BLaER1 (cell line): ENCODE results near the gene IQGAP1.
A peak's percentile ranks its signal among the peaks of the same experiment; 100 is the strongest.

Experiments used
- H3K27ac ChIP-seq: shearing (Covaris generic); formaldehyde crosslinking; 2 replicates; pipeline ENCODE4 v1.8.1; 2022
- H3K27me3 ChIP-seq: shearing (Covaris generic); formaldehyde crosslinking; 2 replicates; pipeline ENCODE4 v1.8.1; 2022
- H3K36me3 ChIP-seq: shearing (Covaris generic); formaldehyde crosslinking; 2 replicates; pipeline ENCODE4 v1.8.1; 2022
- H3K4me1 ChIP-seq: shearing (Covaris generic); formaldehyde crosslinking; 2 replicates; pipeline ENCODE4 v1.8.1; 2022
- H3K4me2 ChIP-seq: shearing (Covaris generic); formaldehyde crosslinking; 2 replicates; pipeline ENCODE4 v1.8.1; 2022
- H3K4me3 ChIP-seq: shearing (Covaris generic); formaldehyde crosslinking; 2 replicates; pipeline ENCODE4 v1.8.1; 2022
- H3K9ac ChIP-seq: shearing (Covaris generic); formaldehyde crosslinking; 2 replicates; pipeline ENCODE4 v1.8.1; 2022
- H3K9me3 ChIP-seq: shearing (Covaris generic); formaldehyde crosslinking; 2 replicates; pipeline ENCODE4 v1.8.1; 2022
- H4K20me1 ChIP-seq: shearing (Covaris generic); formaldehyde crosslinking; 2 replicates; pipeline ENCODE4 v1.8.1; 2022
- Cebpa-rat ChIP-seq: shearing (Covaris generic); IDR thresholded peaks from 2 replicates; pipeline ENCODE4 v1.8.1; 2022

IQGAP1 gene

GRCh38 chr15:90418627-90419026, 30.6 kb downstream of the IQGAP1 start:
- no peak overlapping the region for H3K4me2 ChIP-seq
- peaks cover 31% of the 10 kb centered on the region for H3K4me1 ChIP-seq

DNA sequence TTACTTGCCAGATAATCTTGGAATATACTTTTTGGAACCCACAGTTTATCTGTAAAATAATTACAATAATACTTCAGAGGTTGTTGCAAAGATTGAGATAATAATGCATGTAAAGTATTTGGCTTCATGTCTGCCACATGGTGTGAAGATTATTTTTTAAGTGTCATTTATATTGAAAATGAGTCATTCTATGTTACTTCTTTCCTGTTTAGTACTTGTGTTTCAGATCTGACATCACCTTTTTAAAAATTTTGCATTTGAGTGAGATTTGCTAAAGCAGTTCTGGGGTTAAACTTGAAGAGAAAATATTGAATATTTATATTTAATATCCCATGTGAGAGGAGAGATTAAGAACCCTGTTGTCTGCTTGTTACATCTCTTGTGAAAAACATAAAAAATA, 31.2 kb downstream of the IQGAP1 start:
- no peak for TF ChIP-seq Cebpa-rat
- Histone ChIP-seq H3K4me2 (no peak overlapping the region), H3K27me3 (no peaks in the 10 kb centered on the region), H3K36me3 (peaks cover 18% of the 10 kb centered on the region), H3K27ac (no peak overlapping the region), H3K4me3 (no peak overlapping the region), H3K4me1 (peaks cover 31% of the 10 kb centered on the region), H4K20me1 (peaks cover 68% of the 10 kb centered on the region), H3K9me3 (peaks cover 21% of the 10 kb centered on the region), H3K9ac (no peak overlapping the region)

More at GRCh38 chr15:90418627-90419026, 30.6 kb downstream of the IQGAP1 start:
- no peak for TF ChIP-seq Cebpa-rat
- Histone ChIP-seq H3K27me3 (no peaks in the 10 kb centered on the region), H3K9me3 (peaks cover 21% of the 10 kb centered on the region), H3K36me3 (peaks cover 18% of the 10 kb centered on the region), H3K4me3 (no peak overlapping the region), H3K9ac (no peak overlapping the region), H3K27ac (no peak overlapping the region), H4K20me1 (peaks cover 62% of the 10 kb centered on the region)

DNA sequence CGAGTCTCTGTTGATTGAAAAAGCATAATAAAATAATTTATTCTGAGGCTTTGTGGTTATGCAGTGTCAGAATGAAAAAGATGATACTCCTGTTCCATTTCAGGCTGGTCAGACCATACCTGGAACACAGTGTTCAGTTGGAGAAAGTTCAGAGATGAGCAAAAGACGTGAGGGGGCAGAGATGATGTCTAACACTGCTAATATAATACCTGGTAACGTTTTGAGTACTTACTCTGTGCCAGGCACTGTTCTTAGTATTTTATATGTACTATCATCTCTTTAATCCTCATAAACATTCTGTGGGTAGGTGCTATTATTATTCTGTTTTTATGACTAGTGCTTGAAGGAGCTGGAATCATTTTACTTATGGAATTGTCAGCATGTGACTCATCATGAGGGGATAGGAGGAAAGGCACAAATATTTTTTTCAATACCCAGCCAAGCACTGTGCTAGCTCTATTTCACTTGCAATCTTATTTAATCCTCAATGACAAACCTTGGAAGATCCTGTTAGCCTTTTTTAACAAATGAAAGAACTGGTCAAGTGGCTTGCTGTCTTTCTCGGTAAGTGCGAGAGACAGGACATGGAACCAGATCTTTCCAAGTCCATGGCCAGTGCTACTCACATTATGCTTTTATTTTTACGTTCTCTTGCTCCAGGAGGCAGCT, 31.8 kb downstream of the IQGAP1 start:
- Histone ChIP-seq H3K36me3 (peaks cover 13% of the 10 kb centered on the region), H3K9me3 (peaks cover 21% of the 10 kb centered on the region), H3K27ac (no peak overlapping the region), H3K4me2 (no peak overlapping the region), H3K9ac (no peak overlapping the region), H4K20me1 (peaks cover 68% of the 10 kb centered on the region), H3K4me3 (no peak overlapping the region), H3K27me3 (no peaks in the 10 kb centered on the region), H3K4me1 (peaks cover 29% of the 10 kb centered on the region)
- no peak for TF ChIP-seq Cebpa-rat

GRCh38 chr15:90420451-90420850, 32.4 kb downstream of the IQGAP1 start:
- H3K4me1 ChIP-seq: peaks cover 29% of the 10 kb centered on the region
- no peak for TF ChIP-seq Cebpa-rat
- no peak overlapping the region for H3K9ac ChIP-seq
- H3K4me3 ChIP-seq: no peak overlapping the region
- H4K20me1 ChIP-seq: peaks cover 74% of the 10 kb centered on the region
- no peak overlapping the region for H3K4me2 ChIP-seq
- peaks cover 12% of the 10 kb centered on the region for H3K36me3 ChIP-seq
- H3K27ac ChIP-seq: no peak overlapping the region
- no peaks in the 10 kb centered on the region for H3K27me3 ChIP-seq
- peaks cover 20% of the 10 kb centered on the region for H3K9me3 ChIP-seq

DNA sequence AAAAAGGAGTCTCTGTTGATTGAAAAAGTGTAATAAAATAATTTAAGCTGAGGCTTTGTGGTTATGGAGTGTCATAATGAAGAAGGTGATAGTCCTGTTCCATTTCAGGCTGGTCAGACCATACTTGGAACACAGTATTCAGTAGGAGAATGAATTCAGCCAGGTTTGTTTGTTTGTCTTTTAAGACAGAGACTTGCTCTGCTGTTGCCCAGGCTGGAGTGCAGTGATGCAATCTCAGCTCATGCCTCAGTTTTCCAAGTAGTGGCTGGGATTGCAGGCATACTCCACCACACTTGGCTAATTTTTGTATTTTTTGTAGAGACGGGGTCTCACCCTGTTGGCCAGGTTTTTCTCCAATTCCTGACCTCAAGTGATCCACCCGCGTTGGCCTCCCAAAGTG, 33.5 kb downstream of the IQGAP1 start:
- Histone ChIP-seq H3K27ac (no peak overlapping the region), H3K9me3 (peaks cover 10% of the 10 kb centered on the region), H4K20me1 (peaks cover 82% of the 10 kb centered on the region), H3K36me3 (peaks cover 14% of the 10 kb centered on the region), H3K4me2 (no peak overlapping the region), H3K9ac (no peak overlapping the region), H3K4me3 (no peak overlapping the region), H3K4me1 (peaks cover 29% of the 10 kb centered on the region), H3K27me3 (no peaks in the 10 kb centered on the region)
- no peak for TF ChIP-seq Cebpa-rat

DNA sequence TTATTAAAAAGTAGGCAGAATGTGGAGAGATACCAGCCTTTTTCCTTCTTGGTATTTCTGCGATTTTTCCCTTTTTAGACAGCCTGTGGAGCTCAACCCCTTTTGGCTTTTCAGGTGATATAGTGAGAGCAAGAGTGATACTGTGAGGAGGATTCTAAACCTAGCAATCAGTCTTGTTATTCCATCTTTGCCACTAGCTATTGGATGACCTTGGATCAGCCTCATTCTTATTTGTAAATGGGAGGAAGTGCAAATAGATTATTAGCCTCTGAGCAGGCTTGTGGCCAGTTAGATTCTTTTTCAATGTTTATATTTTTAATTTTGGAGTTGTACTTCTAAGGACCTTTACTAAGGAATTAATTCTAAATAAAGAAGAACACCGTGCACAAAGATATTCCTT, 34.0 kb downstream of the IQGAP1 start:
- Histone ChIP-seq H3K4me1 (peaks cover 29% of the 10 kb centered on the region), H3K4me3 (no peak overlapping the region)

GRCh38 chr15:90422936-90423335, 34.9 kb downstream of the IQGAP1 start:
- Histone ChIP-seq H3K27me3 (no peaks in the 10 kb centered on the region), H3K9ac (no peak overlapping the region), H3K27ac (no peak overlapping the region), H4K20me1 (peaks cover 86% of the 10 kb centered on the region), H3K4me2 (peak overlapping the region; percentile 37), H3K36me3 (peaks cover 25% of the 10 kb centered on the region), H3K9me3 (no peaks in the 10 kb centered on the region; the same call in 1 of the 2 replicates), H3K4me1 (peaks cover 29% of the 10 kb centered on the region), H3K4me3 (no peak overlapping the region)
- TF ChIP-seq Cebpa-rat: no peak

More for the DNA sequence above, 34.0 kb downstream of the IQGAP1 start:
- no peak overlapping the region for H3K4me2 ChIP-seq
- no peak for TF ChIP-seq Cebpa-rat
- H3K36me3 ChIP-seq: peaks cover 16% of the 10 kb centered on the region
- peaks cover 82% of the 10 kb centered on the region for H4K20me1 ChIP-seq
- H3K9me3 ChIP-seq: peaks cover 5% of the 10 kb centered on the region
- no peak overlapping the region for H3K9ac ChIP-seq
- no peak overlapping the region for H3K27ac ChIP-seq
- no peaks in the 10 kb centered on the region for H3K27me3 ChIP-seq

DNA sequence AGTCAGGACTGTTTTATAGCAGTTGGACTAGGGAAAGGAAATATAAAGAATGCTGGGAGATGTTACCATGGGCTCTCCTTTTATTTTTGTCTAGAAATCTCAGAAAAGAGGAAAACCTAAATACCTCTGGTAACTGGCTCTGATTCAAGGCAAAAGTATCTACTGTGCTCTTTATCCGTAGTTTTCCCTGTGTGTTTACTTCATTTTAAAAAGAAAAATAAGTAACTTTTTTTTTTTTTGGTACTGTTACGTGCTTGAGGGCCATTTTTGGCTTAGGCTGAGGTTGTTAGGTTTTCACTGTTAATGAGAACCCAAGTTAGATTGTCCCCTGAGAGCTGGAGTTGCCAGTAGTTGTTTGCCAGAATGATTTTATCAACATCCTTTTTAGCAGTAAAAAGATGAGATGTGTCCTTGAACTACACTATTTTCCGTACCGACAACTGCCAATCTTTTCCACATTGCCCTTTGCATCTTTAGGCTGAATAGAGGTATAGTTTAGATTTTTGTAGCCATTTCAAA, 35.8 kb downstream of the IQGAP1 start:
- Histone ChIP-seq H3K36me3 (peaks cover 34% of the 10 kb centered on the region), H3K9me3 (no peaks in the 10 kb centered on the region), H3K4me3 (no peak overlapping the region), H4K20me1 (peaks cover 77% of the 10 kb centered on the region), H3K27ac (no peak overlapping the region), H3K4me1 (peaks cover 21% of the 10 kb centered on the region), H3K9ac (no peak overlapping the region), H3K4me2 (peak overlapping the region; percentile 37), H3K27me3 (no peaks in the 10 kb centered on the region)
- no peak for TF ChIP-seq Cebpa-rat

DNA sequence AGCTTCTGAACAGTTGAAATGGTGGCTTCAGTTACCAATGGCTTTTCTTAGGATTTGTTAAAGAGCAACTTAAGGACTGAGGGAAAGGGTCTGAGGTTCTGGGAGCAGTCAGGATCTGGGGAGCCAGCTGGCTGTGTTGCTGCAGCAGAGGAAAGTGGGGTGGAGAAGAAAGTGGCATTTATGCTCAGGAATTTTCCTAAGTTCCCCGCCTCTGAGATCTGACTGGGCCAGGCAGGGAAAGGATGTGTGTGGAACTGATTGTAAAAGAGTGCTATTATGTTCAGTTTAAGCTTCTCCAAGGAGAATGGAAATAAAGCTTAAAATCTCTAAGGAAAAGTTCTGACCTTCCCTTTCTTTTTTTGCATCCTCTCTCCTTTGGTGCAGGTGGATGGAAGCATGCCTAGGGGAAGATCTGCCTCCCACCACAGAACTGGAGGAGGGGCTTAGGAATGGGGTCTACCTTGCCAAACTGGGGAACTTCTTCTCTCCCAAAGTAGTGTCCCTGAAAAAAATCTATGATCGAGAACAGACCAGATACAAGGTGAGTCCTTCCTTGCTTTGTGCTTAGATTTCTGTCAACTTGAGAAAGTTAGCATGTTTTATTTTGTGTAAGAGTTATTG, 37.8 kb downstream of the IQGAP1 start:
- no peak for TF ChIP-seq Cebpa-rat
- H3K27ac ChIP-seq: no peak overlapping the region
- H3K27me3 ChIP-seq: no peaks in the 10 kb centered on the region
- H4K20me1 ChIP-seq: peaks cover 57% of the 10 kb centered on the region
- H3K4me3 ChIP-seq: no peak overlapping the region
- no peak overlapping the region for H3K9ac ChIP-seq
- H3K36me3 ChIP-seq: peaks cover 42% of the 10 kb centered on the region
- no peak overlapping the region for H3K4me2 ChIP-seq
- no peaks in the 10 kb centered on the region for H3K9me3 ChIP-seq
- peaks cover 19% of the 10 kb centered on the region for H3K4me1 ChIP-seq

- peaks cover 19% of the 10 kb centered on the region for H3K4me1 ChIP-seq
- TF ChIP-seq Cebpa-rat: no peak
- H3K36me3 ChIP-seq: peaks cover 46% of the 10 kb centered on the region
- H3K9me3 ChIP-seq: no peaks in the 10 kb centered on the region
- no peak overlapping the region for H3K27ac ChIP-seq
- no peaks in the 10 kb centered on the region for H3K27me3 ChIP-seq
- peaks cover 44% of the 10 kb centered on the region for H4K20me1 ChIP-seq
- H3K9ac ChIP-seq: no peak overlapping the region
- no peak overlapping the region for H3K4me2 ChIP-seq
- no peak overlapping the region for H3K4me3 ChIP-seq
These were observed 39.1 kb downstream of the IQGAP1 start for GRCh38 chr15:90427185-90427584.
